ENCODE results near the gene ERCC6L2.

Gene ERCC6L2

GRCh38 chr9:95980262-95981125, 105.0 kb downstream of the ERCC6L2 start:
- Histone ChIP-seq H3K27me3 (ENCODE audit: insufficient read depth, low read depth) (no peaks in the 10 kb centered on the region), H3K27ac (no peak overlapping the region), H2AFZ (ENCODE audit: low read depth) (no peak overlapping the region), H3K4me1 (ENCODE audit: low read depth, poor library complexity, severe bottlenecking) (peaks cover 12% of the 10 kb centered on the region), H4K20me1 (ENCODE audit: insufficient read depth) (no peaks in the 10 kb centered on the region), H3K79me2 (ENCODE audit: insufficient read depth, low read depth) (no peaks in the 10 kb centered on the region), H3K9ac (no peak overlapping the region), H3K4me3 (IDR thresholded peaks at IDR 0.05; ENCODE audit: insufficient read depth, low read depth, low read length) (no peak overlapping the region), H3K4me2 (no peak overlapping the region), H3K36me3 (ENCODE audit: insufficient read depth) (no peaks in the 10 kb centered on the region)
- no peak for TF ChIP-seq CTCF (conservative IDR thresholded peaks at IDR 0.05; ENCODE audit: low read depth, low read length)

GRCh38 chr9:95981761-95982390, 106.4 kb downstream of the ERCC6L2 start:
- Histone ChIP-seq H2AFZ (ENCODE audit: low read depth) (no peak overlapping the region), H3K27ac (no peak overlapping the region), H3K79me2 (ENCODE audit: insufficient read depth, low read depth) (no peaks in the 10 kb centered on the region), H4K20me1 (ENCODE audit: insufficient read depth) (no peaks in the 10 kb centered on the region), H3K27me3 (ENCODE audit: insufficient read depth, low read depth) (no peaks in the 10 kb centered on the region; the same call in 1 of the 2 replicates), H3K9ac (no peak overlapping the region), H3K36me3 (ENCODE audit: insufficient read depth) (no peaks in the 10 kb centered on the region), H3K4me1 (ENCODE audit: low read depth, poor library complexity, severe bottlenecking) (peaks cover 12% of the 10 kb centered on the region), H3K4me3 (IDR thresholded peaks at IDR 0.05; ENCODE audit: insufficient read depth, low read depth, low read length) (no peak overlapping the region), H3K4me2 (peak overlapping the region; percentile 18; the same call in 1 of the 2 replicates)
- TF ChIP-seq CTCF (conservative IDR thresholded peaks at IDR 0.05; ENCODE audit: low read depth, low read length), result no peak

- H3K36me3 ChIP-seq (ENCODE audit: insufficient read depth), result no peaks in the 10 kb centered on the region
- H2AFZ ChIP-seq (ENCODE audit: low read depth), result no peak overlapping the region
- no peak overlapping the region for H3K9ac ChIP-seq
- no peaks in the 10 kb centered on the region for H4K20me1 ChIP-seq (ENCODE audit: insufficient read depth)
- H3K4me1 ChIP-seq (ENCODE audit: low read depth, poor library complexity, severe bottlenecking), result peaks cover 12% of the 10 kb centered on the region
- no peak overlapping the region for H3K4me3 ChIP-seq (IDR thresholded peaks at IDR 0.05; ENCODE audit: insufficient read depth, low read depth, low read length)
- no peaks in the 10 kb centered on the region; the same call in 1 of the 2 replicates for H3K27me3 ChIP-seq (ENCODE audit: insufficient read depth, low read depth)
- H3K27ac ChIP-seq, result no peak overlapping the region
- no peaks in the 10 kb centered on the region for H3K79me2 ChIP-seq (ENCODE audit: insufficient read depth, low read depth)
- H3K4me2 ChIP-seq, result no peak overlapping the region
- no peak for TF ChIP-seq CTCF (conservative IDR thresholded peaks at IDR 0.05; ENCODE audit: low read depth, low read length)
These were observed 110.1 kb downstream of the ERCC6L2 start for GRCh38 chr9:95985440-95986055.

GRCh38 chr9:95989297-95989696, 113.8 kb downstream of the ERCC6L2 start:
- TF ChIP-seq CTCF (conservative IDR thresholded peaks at IDR 0.05; ENCODE audit: low read depth, low read length), result no peak
- H3K4me2 ChIP-seq, result no peak overlapping the region
- no peaks in the 10 kb centered on the region; the same call in 1 of the 2 replicates for H3K27me3 ChIP-seq (ENCODE audit: insufficient read depth, low read depth)
- no peak overlapping the region for H3K27ac ChIP-seq
- H3K4me3 ChIP-seq (IDR thresholded peaks at IDR 0.05; ENCODE audit: insufficient read depth, low read depth, low read length), result no peak overlapping the region
- H2AFZ ChIP-seq (ENCODE audit: low read depth), result no peak overlapping the region
- no peaks in the 10 kb centered on the region for H3K4me1 ChIP-seq (ENCODE audit: low read depth, poor library complexity, severe bottlenecking)
- no peaks in the 10 kb centered on the region for H3K79me2 ChIP-seq (ENCODE audit: insufficient read depth, low read depth)
- H4K20me1 ChIP-seq (ENCODE audit: insufficient read depth), result no peaks in the 10 kb centered on the region
- H3K36me3 ChIP-seq (ENCODE audit: insufficient read depth), result no peaks in the 10 kb centered on the region
- no peak overlapping the region for H3K9ac ChIP-seq

Data from KMS-11 (cell line).